Stromal cell of bone marrow (primary cell): ENCODE results near the gene RHBDF2.
"Not testable (repeated sequence)": the region's sequence is repeated elsewhere in the genome, so short reads cannot be mapped to it uniquely, and the experiment has no call there.

Experiments
- DNase-seq: peaks from one replicate; pipeline ENCODE4 v3.0.0-alpha.2; 2012; ENCODE audit warnings: low read depth

The RHBDF2 gene

GRCh38 chr17:76524598-76525512 lies 23.6 kb upstream of the RHBDF2 start:
- no peak for DNase-seq

DNA sequence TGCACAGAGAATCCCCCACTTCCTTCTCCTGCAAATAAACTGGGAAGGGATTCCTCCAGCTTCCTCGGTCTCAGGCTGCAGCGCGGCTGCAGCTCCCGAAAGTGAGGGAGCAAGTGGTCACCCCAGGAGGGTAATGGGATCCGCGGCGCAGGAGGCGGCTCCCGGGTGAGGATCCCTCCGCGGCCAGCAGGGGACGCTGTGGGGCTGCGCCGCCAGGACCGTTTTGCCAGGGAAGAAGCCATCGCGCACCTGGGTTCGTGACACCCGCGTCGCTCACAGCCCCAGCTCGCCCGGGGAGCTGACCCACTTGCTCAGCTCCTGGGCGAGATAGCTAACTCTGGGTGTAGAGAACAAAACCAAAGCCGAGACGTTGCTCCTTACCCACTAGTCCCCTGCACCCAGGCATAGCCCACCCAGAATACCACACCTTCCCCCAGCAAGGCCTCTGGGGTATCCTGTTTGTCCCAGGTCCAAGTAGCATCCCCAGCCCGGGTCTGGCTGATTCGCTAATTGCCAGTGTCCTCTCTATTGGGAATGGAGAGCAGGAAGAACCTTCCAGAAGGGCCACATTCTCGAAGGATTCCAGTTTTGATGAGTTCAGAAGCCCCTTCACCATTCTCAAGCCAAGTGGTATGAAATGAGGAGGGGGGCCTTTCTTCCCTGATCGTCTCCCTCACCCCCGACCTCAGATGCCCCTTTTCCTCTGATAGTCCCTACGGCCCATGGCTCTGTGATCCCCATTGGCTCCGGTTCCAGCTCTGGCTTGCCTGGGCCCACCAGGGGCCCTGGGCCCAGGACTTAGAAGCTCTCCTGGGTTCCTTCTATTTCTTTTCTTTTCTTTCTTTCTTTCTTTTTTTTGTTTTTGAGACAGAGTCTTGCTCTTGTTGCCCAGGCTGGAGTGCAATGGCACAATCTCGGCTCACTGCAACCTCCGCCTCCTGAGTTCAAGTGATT lies 22.1 kb upstream of the RHBDF2 start:
- DNase-seq: no peak

DNA sequence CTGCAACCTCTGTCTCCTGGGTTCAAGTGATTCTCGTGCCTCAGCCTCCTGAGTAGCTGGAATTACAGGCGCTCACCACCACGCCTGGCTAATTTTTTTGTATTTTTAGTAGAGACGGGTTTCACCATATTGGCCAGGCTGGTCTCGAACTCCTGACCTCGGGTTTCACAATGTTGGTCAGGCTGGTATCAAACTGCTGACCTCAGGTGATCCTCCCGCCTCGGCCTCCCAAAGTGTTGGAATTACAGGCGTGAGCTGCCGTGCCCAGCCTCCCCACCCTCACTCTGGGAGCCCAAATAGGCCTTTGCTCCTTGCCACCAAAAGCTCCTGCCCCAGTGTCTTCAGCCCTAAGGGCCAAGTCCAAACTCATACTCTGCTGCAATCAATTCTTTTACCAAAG lies 20.5 kb upstream of the RHBDF2 start:
- DNase-seq: not testable (repeated sequence)

- DNase-seq: no peak
Observed at GRCh38 chr17:76521262-76521661, 20.0 kb upstream of the RHBDF2 start.

DNA sequence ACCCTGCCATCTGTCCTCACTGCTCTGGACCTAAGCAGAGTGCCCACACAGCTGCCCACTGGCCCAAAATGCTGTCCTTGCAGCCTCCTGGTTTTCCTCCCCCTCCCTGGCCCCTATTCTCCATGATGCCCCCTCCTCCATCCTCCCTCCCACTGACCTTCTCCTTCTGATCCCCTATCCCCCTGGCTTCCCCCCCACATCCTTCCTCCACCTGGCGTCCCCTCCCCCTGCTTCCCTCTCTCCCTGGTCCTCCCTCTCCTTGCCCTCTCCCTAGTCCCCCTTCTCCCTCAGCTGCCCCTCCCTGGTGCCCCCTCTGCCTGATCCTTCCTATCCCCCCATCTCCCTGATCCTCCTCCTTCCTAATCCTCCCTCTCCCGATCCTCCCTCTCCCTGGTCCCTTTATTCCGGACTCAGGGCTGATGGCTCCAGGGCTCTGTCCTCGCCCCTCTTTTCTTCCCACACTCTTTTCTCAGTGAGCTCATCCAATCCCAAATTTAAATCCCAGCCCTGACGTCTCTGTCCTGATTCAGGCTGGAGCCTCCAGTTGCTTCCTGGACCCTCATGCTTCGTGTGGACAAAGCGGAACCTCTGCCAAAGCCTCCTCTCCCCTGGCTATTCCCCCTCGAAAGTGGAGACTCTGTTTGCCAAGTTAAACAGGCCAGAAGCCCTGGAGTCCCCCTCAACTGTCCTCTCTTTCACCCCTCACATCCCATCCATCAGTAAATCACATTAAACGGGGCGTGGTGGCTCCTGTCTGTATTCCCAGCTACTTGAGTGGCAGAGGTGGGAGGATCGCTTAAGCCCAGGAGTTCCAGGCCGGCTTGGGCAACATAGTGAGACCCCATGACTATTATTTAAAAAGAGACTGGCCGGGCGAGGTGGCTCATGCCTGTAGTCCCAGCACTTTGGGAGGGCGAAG lies 18.1 kb upstream of the RHBDF2 start:
- no peak for DNase-seq

DNA sequence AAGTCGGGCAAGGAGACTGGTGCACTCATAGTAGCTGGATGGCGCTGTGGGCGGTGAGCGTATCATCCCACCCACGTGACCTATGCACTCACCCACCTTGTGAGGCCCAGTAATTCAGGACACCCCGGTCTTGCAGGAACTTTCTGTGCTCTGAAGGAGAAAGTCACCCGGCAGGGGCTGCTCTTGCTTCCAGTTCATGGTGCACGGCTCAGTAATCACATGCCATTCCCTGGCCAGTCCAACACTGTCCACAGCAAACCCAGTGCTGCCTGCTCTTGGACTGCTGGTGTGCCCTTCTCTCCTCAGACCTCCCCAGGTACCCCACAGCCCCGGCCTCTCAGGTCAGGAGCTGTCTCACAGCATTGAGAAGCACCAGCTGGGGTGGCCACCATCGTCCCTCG lies 16.4 kb upstream of the RHBDF2 start:
- no peak for DNase-seq

DNA sequence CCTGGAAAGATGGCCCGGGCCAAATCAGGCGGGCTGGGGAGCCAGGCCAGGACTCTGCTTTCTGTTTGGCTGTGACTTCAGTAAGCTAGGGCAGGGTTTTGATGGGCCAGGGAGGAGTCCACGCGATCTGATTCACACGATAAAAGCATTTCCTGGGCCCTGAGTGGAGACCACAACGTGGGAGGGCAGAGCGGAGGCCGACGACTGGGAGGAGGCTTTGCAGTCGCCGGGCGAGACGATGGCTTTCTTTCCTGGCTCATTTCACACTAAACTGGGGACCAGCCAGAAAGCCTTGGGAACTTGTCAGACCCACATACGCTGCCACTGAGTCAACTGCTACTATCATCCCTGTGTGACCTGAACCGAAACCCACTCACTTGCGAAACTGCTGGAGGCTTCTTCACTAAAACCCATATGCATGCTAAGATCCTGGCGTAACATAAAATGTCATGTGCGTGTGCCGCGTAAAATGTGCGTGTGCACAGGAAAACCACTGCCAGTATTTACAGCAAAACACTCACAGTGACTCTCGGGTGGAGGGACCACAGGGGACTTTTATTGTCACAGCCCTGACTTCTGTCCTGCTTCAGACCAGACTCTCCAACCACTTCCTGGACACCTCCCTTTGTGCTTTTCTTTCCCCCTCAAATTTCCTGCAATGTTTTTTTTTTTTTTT lies 14.2 kb upstream of the RHBDF2 start:
- peak; percentile 95 for DNase-seq

DNA sequence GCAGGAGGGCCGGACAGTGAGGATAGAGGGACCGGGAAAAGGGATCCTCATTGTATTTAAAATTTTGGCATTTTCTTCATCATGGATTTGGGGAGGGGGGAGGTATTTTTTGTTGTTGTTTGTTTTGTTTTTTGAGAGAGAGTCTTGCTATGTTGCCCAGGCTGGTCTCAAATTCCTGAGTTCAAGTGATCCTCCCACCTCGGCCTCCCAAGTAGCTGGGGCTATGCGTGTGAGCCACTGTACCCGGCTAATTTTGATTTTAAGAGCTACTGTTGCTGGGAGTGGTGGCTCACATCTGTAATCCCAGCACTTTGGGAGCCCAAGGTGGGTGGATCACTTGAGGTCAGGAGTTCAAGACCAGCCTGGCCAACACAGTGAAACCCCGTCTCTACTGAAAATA lies 13.1 kb upstream of the RHBDF2 start:
- not testable (repeated sequence) for DNase-seq

- no peak for DNase-seq
Observed at GRCh38 chr17:76513306-76513692, 12.1 kb upstream of the RHBDF2 start.

- DNase-seq: no peak
Observed at GRCh38 chr17:76512366-76513305, 11.4 kb upstream of the RHBDF2 start.

- no peak for DNase-seq
Observed at GRCh38 chr17:76511668-76512365, 10.6 kb upstream of the RHBDF2 start.

DNA sequence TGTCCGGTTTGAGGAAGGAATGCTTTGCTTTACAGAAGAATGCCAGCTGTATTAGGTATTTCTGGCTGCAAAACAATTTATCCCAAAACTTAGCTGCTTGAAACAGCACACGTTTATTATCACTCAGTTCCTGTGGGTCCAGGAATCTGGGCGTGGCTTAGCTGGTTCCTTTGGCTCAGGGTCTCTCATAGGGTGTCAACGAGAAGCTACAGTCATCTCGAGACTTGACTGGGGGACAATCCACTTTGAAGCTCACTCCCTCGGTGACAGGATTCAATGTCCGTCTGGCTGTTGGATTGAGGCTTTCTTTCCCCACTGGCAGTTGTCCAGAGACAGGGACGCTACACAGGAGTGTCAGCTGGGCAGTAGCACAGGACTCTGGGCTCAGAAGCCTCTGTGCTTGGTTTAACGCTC lies 9.6 kb upstream of the RHBDF2 start:
- DNase-seq: no peak

DNA sequence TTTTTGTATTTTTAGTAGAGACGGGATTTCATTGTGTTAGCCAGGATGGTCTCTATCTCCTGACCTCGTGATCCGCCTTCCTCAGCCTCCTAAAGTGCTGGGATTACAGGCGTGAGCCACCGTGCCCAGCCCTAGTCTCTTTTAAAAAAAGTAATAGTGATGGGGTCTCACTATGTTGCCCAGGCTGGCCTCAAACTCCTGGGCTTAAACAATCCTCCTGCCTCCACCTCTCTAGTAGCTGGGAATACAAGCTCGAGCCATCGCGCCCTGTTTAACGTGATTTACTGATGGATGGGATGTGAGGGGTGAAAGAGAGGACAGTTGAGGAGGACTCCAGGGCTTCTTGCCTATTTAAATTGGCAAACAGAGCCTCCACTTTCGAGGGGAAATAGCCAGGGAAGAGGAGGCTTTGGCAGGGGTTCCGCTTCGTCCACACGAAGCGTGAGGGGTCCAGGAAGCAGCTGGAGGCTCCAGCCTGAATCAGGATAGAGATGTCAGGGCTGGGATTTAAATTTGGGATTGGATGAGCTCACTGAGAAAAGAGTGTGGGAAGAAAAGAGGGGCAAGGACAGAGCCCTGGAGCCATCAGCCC lies 7.3 kb upstream of the RHBDF2 start:
- not testable (repeated sequence) for DNase-seq

- no peak for DNase-seq
Observed at GRCh38 chr17:76506408-76507345, 5.5 kb upstream of the RHBDF2 start.

DNA sequence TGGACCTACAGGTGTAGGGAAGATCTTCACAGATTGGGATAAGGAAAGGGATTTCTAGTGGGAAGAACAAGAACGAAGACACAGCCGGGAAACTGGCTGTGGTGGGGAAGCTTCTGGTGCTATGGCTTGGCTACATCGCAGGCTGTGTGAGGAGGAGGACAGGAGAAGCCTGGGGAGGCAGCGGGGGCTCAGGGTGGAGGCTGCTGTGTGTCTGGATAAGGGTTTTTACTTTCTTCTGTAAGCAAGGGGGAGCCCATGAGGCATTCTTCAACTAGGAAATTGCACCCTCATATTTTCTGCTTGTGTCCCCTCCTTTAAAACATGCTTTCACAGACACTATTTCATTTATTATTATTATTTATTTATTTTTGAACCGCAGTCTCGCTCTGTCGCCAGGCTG lies 2.9 kb upstream of the RHBDF2 start:
- DNase-seq: no peak

DNA sequence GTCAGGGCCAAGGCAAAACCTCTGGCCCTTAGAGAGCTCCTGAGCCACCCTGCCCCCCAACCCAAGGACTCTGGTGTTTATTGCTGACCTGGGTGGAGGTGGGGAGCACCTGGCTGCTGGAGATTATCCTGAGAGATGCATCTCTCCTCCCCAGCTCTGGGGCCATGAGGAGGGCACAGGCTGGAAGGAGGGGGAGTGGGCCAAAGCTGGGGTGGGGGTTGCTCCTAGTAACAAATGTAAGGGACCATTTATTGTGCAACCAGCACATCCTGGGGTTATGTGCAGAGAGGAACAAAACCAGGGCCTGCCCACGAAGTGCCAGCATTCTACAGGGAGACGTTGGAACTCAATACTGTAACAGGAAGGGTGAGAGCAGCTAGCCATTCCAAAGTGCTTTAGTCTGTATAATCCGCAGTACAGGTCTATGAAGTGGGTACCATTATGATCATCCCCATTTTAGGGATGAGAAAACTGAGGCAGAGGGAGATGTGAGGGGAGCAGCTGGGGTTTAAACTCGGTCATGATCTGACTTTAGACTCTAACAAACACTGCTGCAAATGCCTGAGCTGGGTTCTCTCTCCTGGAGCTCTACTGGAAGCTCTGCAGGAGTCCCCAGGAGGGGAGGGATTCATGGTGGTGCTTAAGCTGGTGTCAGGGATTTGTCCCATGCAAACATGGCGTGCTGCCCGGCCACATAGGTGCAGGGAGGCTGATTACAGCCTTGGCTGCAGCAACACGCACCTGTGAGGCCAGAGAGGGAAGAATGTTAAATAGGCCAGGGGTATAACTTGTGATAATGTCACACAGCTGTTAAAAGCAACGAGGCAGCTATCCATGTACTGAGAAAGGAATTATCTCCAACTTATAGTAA lies 1.4 kb upstream of the RHBDF2 start:
- no peak for DNase-seq

DNA sequence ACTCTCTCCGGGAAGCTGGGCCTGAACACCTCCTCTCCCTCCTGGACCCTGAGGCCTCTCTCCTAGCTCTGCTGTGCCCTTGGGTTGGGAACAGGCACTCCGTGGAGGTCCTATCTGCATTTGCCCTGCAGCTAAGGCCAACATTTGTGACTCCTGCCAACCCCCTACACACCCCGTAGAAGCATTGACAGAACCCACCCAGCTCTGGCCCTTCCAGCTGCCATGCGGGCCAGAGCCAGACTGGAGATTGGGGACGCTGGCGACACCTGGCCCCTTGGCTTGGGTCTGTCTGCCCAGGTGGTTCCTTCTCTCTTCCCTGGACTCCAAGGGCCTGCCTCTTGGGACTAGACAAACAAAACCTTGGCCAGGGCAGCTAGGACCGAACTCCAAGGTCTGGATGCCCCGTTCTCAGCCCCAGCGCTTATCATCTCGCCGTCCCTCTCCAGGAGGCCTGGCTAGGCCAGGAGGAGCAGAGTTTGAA lies 644 bp upstream of the RHBDF2 start:
- no peak for DNase-seq
